Stimulated activated naive CD8-positive, alpha-beta T cell treated with anti-CD3 and anti-CD28 coated beads, Interleukin-15, Interleukin-2, amounts not matched to agents 100 ng/mL and 50 ng/mL, for 24 hours (primary cell): Measurements from ENCODE around the gene DENND1A.
A peak's percentile ranks its signal among the peaks of the same experiment; 100 is the strongest.
"Not testable (repeated sequence)": the region's sequence is repeated elsewhere in the genome, so short reads cannot be mapped to it uniquely, and the experiment has no call there.

Experiments used
- H3K27ac Mint-ChIP-seq: one replicate; pipeline ENCODE4 v1.8.0; 2021; ENCODE audit warnings: mild to moderate bottlenecking, mixed read lengths
- H3K27me3 Mint-ChIP-seq: one replicate; pipeline ENCODE4 v1.8.0; 2021; ENCODE audit warnings: mixed read lengths
- H3K36me3 Mint-ChIP-seq: one replicate; pipeline ENCODE4 v1.8.0; 2021; ENCODE audit warnings: low read depth, mixed read lengths
- H3K4me1 Mint-ChIP-seq: one replicate; pipeline ENCODE4 v1.8.0; 2021; ENCODE audit warnings: low read depth, mixed read lengths
- H3K4me3 Mint-ChIP-seq: one replicate; pipeline ENCODE4 v1.8.0; 2021; ENCODE audit warnings: mild to moderate bottlenecking, mixed read lengths
- H3K9me3 Mint-ChIP-seq: one replicate; pipeline ENCODE4 v1.8.0; 2021; ENCODE audit warnings: mixed read lengths

The DENND1A gene

GRCh38 chr9:123336959-123337358, 593.0 kb downstream of the DENND1A start:
- no peak overlapping the region for H3K27ac Mint-ChIP-seq
- H3K9me3 Mint-ChIP-seq: no peaks in the 10 kb centered on the region
- H3K27me3 Mint-ChIP-seq: no peaks in the 10 kb centered on the region
- peaks cover 86% of the 10 kb centered on the region for H3K4me1 Mint-ChIP-seq
- H3K4me3 Mint-ChIP-seq: no peak overlapping the region
- H3K36me3 Mint-ChIP-seq: no peaks in the 10 kb centered on the region

GRCh38 chr9:123336449-123336848, 593.5 kb downstream of the DENND1A start:
- no peak overlapping the region for H3K4me3 Mint-ChIP-seq
- H3K4me1 Mint-ChIP-seq: peaks cover 84% of the 10 kb centered on the region
- no peaks in the 10 kb centered on the region for H3K9me3 Mint-ChIP-seq
- no peak overlapping the region for H3K27ac Mint-ChIP-seq
- H3K27me3 Mint-ChIP-seq: no peaks in the 10 kb centered on the region
- no peaks in the 10 kb centered on the region for H3K36me3 Mint-ChIP-seq

GRCh38 chr9:123335986-123336329, 594.0 kb downstream of the DENND1A start:
- H3K4me3 Mint-ChIP-seq: no peak overlapping the region
- peaks cover 79% of the 10 kb centered on the region for H3K4me1 Mint-ChIP-seq
- no peaks in the 10 kb centered on the region for H3K36me3 Mint-ChIP-seq
- no peaks in the 10 kb centered on the region for H3K27me3 Mint-ChIP-seq
- H3K9me3 Mint-ChIP-seq: no peaks in the 10 kb centered on the region
- no peak overlapping the region for H3K27ac Mint-ChIP-seq

- Mint-ChIP-seq H3K9me3 (no peaks in the 10 kb centered on the region), H3K36me3 (no peaks in the 10 kb centered on the region), H3K27me3 (no peaks in the 10 kb centered on the region), H3K4me3 (no peak overlapping the region), H3K4me1 (peaks cover 74% of the 10 kb centered on the region), H3K27ac (no peak overlapping the region)
Observed at GRCh38 chr9:123335193-123335985, 594.5 kb downstream of the DENND1A start.

- H3K4me1 Mint-ChIP-seq: peaks cover 66% of the 10 kb centered on the region
- no peaks in the 10 kb centered on the region for H3K27me3 Mint-ChIP-seq
- H3K36me3 Mint-ChIP-seq: no peaks in the 10 kb centered on the region
- H3K27ac Mint-ChIP-seq: no peak overlapping the region
- H3K9me3 Mint-ChIP-seq: no peaks in the 10 kb centered on the region
- H3K4me3 Mint-ChIP-seq: no peak overlapping the region
Observed at GRCh38 chr9:123334639-123335038, 595.3 kb downstream of the DENND1A start.

GRCh38 chr9:123333058-123333669, 596.8 kb downstream of the DENND1A start:
- H3K9me3 Mint-ChIP-seq, H3K36me3 Mint-ChIP-seq, H3K27me3 Mint-ChIP-seq: not testable (repeated sequence)
- Mint-ChIP-seq H3K4me1 (peaks cover 57% of the 10 kb centered on the region), H3K27ac (peak overlapping the region; percentile 67), H3K4me3 (peak overlapping the region; percentile 23)

- Mint-ChIP-seq H3K4me1 (peaks cover 51% of the 10 kb centered on the region), H3K27me3 (no peaks in the 10 kb centered on the region), H3K36me3 (no peaks in the 10 kb centered on the region), H3K4me3 (no peak overlapping the region), H3K9me3 (no peaks in the 10 kb centered on the region), H3K27ac (no peak overlapping the region)
Observed at GRCh38 chr9:123331346-123332060, 598.4 kb downstream of the DENND1A start.
